CD1c-positive myeloid dendritic cell (primary cell): ENCODE data around the gene BCAT1.
"Not testable (repeated sequence)": the region's sequence is repeated elsewhere in the genome, so short reads cannot be mapped to it uniquely, and the experiment has no call there.

Experiments used
- DNase-seq: peaks from one replicate; pipeline ENCODE4 v3.0.0-alpha.2; 2016; ENCODE audit errors: extremely low spot score

Gene BCAT1

GRCh38 chr12:24960222-24960855 lies 11.4 kb upstream of the BCAT1 start:
- DNase-seq, result peak; percentile 59

- DNase-seq, result not testable (repeated sequence)
Observed at GRCh38 chr12:24956351-24956750, 7.5 kb upstream of the BCAT1 start.

DNA sequence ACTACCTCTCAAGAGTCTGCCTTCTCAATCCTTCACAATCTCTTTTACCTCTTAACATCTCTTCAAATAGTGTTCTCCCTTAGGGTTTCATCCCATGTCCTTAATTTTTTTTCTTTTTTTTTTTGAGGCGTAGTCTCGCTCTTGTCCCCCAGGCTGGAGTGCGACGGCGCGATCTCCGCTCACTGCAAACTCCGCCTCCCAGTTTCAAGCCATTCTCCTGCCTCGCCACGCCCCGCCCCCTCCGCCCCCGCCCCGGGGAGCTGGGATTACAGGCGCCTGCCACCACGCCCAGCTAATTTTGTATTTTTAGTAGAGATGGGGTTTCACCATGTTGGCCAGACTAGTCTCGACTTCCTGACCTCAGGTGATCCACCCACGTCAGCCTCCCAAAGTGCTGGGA lies 7.0 kb upstream of the BCAT1 start:
- DNase-seq, result no peak

DNA sequence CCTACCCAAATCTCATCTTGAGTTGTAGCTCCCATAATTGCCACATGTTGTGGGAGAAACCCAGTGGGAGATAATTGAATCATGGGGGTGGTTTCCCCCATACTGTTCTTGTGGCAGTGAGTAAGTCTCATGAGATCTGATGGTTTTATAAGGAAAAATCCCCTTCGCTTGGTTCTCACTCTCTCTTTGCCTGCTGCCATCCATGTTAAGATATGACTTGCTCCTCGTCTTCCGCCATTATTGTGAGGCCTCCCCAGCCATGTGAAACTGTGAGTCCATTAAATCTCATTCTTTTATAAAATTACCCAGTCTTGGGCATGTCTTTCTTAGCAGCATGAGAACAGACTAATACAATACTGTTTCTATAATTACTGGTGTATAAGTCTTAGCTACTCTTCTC lies 6.5 kb upstream of the BCAT1 start:
- DNase-seq, result no peak

DNA sequence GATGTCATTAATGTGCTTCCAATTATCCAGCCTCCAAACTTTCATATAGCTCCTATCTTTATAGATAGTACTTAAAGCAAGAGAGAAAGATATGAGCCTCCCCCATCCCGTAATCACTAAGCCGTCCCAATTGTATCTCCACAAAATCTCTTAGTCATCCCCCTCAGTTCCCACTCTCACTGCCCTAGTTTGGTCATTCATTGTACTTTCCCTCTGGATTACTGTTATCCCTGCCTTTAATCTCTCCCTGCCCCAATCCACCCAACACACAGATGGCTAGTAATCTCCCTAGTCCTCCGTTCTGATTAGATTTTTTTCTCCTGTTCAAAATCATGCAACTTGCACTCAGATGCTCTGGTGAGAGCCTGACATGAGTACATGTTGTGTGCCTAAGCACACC lies 5.4 kb upstream of the BCAT1 start:
- DNase-seq, result no peak

GRCh38 chr12:24952389-24952788 lies 3.5 kb upstream of the BCAT1 start:
- DNase-seq, result no peak

- DNase-seq, result no peak
Observed at GRCh38 chr12:24950231-24950834, 1.4 kb upstream of the BCAT1 start.

GRCh38 chr12:24948420-24948756 lies 513 bp downstream of the BCAT1 start:
- DNase-seq, result peak; percentile 31

DNA sequence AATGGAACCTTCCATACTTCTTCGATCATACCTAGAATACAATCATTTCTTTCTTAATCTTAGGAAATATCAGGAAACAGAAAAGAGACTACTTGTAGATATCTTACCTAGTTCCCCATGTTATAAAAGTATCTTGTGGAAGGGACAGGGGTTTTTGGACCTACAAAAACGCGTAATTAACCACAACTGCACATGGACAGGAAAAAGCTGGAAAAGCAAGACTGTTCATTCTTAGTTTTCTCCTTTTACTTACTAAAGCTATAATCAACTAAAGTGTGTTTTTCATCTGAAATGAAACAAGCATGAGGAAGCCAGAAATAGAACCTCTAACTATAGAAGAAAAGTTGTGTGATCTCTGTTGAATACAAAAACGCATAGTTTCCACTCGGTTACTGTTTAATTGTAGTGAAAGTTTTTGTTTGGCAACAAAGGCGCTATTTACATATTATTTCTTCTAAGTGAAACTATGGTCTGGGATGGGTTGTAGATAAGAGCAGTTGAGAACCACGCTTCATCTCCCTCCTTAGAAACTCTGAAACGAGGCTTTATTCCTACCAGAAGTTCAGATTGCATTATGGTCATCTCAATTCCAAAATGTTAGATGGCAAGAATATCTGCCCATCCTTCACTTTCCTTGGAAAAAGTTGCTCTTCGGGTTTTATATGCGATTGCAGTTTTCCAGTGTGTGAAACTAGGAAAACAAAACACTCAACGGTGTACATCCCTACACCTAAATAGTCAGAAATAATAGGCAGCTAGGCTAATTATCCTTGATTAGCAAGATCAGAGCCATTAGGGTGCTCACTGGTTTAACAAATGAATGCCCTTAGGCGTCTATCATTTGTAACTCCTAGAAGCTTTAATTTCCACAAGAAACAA lies 1.1 kb downstream of the BCAT1 start:
- no peak for DNase-seq

- peak; percentile 34 for DNase-seq
Observed at GRCh38 chr12:24945845-24946244, 3.1 kb downstream of the BCAT1 start.

- DNase-seq, result no peak
Observed at GRCh38 chr12:24945039-24945438, 3.9 kb downstream of the BCAT1 start.

- DNase-seq, result no peak
Observed at GRCh38 chr12:24944601-24944975, 4.3 kb downstream of the BCAT1 start.

- no peak for DNase-seq
Observed at GRCh38 chr12:24943947-24944600, 4.8 kb downstream of the BCAT1 start.

- no peak for DNase-seq
Observed at GRCh38 chr12:24940157-24940556, 8.7 kb downstream of the BCAT1 start.

DNA sequence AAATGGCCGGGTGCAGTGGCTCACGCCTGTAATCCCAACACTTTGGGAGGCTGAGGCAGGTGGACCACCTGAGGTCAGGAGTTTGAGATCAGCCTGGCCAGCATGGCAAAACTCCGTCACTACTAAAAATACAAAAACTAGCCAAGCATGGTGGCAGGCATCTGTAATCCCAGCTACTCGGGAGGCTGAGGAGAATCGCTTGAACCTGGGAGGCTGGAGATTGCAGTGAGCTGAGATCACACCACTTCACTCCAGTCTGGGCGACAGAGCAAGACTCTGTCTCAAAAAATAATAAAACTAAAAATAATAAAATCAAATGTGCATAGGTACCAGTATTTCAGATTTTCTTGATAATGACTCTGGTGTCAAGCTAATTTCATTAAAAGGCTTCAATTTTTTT lies 9.3 kb downstream of the BCAT1 start:
- not testable (repeated sequence) for DNase-seq

DNA sequence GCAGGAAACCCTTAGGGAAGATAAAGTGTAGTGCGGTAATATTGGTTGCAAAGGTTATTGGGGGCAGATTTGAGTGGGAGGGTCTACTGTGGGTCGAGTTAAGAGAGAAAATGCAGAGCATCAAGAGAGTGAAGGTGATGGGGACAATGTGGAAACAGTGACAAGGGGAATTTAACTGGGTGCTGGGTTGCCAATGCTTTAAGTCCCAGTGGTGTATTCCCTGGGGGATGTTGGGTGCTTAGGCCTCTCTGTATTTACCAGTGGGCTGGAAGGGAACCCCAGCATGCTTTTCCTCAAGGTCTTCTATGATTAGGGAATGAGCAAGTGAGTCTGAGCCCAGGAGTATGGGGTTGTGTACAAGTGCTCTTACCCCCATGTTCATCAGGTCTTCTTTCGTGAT lies 10.6 kb downstream of the BCAT1 start:
- no peak for DNase-seq

- DNase-seq, result no peak
Observed at GRCh38 chr12:24937553-24938244, 11.2 kb downstream of the BCAT1 start.

GRCh38 chr12:24933694-24934407 lies 15.1 kb downstream of the BCAT1 start:
- no peak for DNase-seq

GRCh38 chr12:24931666-24932405 lies 17.1 kb downstream of the BCAT1 start:
- peak; percentile 78 for DNase-seq

- DNase-seq, result no peak
Observed at GRCh38 chr12:24929953-24930352, 18.9 kb downstream of the BCAT1 start.
